CD1c-positive myeloid dendritic cell (primary cell): ENCODE results near the gene WNT4.
A peak's percentile ranks its signal among the peaks of the same experiment; 100 is the strongest.

Source experiments
- DNase-seq: peaks from one replicate; pipeline ENCODE4 v3.0.0-alpha.2; 2016; ENCODE audit errors: extremely low spot score

Gene WNT4

DNA sequence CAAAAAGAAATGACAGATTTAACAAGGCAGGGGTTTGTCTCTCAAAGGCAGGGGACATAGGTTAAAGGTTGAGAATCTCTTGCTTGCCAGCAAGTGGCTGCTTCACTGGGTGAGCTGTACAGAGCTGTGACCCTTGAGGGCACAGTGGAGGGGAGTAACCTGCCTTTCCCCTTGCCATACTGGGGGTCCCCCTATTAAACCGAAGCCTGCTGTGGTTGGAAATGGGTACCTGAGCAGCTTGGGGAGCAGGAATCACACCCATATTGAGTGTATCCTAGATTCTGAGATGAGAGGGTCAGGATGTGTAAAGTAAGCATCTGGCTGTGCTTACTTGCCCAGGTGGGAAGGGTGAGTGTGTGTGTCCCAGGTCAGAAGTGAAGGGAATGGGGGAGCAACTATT lies 31.8 kb downstream of the WNT4 start:
- no peak for DNase-seq

- no peak for DNase-seq
Measured at GRCh38 chr1:22110016-22110415, 32.9 kb downstream of the WNT4 start.

DNA sequence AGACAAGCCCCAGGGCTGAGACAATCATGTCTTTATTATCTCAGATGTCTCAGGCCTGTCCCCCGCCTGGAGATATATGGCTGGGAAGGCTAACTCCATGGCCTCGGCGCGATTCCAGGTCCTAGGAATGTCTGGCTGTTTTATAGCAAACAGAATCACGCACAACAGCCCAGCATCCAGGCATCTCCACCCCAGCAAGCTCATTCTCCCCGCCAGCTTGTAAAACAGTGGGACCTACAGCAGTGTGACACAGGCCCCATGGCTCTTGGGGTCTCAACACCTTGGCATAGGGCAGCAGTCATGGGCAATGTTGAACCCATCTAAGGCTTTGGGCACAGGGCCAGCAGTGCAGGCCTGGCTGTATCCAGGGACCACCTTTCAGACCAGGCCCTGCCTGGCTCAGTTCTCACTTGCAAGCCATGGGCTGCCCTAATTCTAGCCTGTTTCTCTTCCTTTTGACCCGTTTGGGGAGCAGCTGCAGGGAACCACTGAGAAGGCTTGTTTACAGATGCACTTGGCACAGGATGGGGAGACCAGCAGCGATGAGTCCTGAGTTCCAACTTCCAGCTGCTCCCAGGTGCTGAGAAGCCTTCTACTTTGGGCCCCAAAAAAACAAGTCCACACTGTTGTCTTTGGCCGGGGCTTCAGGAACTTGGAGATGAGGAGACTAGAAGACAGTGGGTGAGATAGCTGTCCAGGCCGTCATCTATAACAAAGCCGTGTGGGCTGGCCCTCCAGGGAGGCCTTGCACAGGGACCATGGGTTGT lies 34.4 kb downstream of the WNT4 start:
- no peak for DNase-seq

GRCh38 chr1:22107126-22107525 lies 35.8 kb downstream of the WNT4 start:
- no peak for DNase-seq

DNA sequence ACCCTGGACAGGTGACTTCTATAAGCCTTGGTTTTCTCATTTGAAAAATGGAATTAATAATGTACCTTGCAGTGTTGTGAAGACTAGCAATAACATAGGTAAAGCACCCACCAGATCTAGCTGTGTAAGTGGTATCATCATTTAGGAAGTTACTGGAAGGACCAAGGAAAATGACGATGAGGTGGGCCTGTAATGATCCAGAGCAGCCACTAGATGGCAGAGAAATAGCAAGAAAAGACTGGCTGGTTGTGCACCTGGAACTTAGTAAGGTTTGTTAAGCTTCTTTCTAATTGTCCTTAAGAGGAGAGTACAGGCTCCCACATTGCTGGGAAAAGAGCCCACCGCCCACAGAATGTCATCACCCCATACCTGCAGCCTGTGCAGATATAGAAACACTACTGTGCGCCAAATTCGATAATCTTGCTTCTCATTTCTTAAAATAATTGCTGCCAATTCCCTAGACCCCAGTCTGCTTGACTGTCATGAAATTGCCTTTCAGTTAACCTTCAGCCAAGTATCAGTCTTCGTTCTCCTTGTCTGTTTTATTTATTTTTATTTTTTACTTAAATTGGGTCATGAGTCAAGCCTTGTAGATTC lies 37.2 kb downstream of the WNT4 start:
- peak; percentile 45 for DNase-seq

DNA sequence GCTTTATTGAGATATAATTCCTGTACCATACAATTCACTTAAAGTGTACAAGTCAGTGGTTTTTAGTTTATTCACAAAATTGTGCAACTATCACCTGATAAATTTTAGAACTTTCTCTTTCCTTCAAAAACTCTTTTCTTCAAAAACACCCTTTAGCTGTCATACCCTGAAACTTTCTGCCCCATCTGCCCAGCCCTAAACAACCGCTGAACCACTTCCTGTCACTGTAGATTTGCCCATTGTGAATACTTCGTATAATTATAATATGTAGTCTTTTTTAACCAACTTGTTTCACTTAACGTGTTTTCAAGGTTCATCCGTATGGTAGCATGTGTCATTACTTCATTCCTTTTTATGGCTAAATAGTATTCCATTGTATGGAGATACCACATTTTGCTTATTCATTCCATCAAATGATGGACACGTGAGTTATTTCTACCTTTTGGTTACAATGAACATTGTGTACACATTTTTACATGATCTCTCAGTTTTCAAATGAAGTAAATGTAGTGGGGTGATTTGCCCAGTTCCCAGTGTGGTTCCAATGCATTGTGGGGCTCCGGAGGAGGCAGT lies 37.9 kb downstream of the WNT4 start:
- DNase-seq, result no peak

- DNase-seq, result no peak
Measured at GRCh38 chr1:22104094-22104493, 38.8 kb downstream of the WNT4 start.

DNA sequence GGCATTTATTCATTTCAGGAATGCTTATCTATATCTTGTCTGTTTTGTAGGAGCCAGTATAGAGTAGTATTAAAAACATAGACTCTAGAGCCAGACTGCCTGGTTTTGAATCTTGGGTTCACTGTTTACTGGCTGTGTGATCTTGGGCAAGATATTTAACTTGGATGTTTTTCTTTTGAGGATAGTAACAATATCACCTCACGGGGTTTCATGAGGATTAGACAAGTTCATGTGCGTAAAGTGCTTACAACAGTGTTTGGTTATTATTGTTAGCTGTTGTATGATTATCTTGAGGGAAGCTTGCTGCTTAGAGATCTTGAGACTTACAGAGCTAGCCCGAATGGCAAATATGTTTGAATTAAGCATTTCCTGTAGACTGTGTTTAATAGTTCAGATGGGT lies 40.2 kb downstream of the WNT4 start:
- no peak for DNase-seq

DNA sequence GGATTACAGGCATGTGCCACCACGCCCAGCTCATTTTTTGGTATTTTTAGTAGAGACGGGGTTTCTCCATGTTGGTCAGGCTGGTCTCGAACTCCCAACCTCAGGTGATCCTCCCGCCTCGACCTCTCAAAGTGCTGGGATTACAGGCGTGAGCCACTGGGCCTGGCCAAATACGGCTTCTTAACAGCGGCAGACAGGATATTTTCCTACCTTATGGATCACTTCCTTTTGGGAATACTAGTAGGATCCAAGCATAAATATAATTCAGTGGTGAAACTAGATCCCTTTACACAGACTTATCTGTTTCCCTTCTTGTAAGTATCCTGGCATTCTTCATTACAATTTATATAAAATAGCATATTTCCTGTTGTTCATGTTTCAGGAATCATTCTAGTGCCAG lies 40.9 kb downstream of the WNT4 start:
- DNase-seq, result no peak

GRCh38 chr1:22101199-22101598 lies 41.7 kb downstream of the WNT4 start:
- no peak for DNase-seq

DNA sequence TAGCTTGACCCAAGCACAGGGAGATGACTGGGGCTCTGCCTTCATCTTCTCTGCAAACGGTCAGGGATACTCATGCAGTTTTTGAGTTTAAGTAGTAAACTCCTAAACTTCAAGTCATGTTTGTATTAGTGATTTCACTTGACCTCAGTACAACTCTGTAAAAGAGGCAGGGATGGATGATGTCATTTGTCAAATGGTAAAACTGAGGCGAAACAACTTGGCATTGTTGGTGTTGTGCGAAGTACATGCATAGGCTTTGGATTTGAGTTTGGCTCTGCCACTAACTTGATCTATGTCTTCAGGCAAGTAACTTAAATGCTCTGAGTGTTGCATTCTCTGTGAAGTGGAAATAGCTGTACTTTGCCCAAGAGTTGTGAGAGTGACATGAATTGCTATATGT lies 42.7 kb downstream of the WNT4 start:
- no peak for DNase-seq

DNA sequence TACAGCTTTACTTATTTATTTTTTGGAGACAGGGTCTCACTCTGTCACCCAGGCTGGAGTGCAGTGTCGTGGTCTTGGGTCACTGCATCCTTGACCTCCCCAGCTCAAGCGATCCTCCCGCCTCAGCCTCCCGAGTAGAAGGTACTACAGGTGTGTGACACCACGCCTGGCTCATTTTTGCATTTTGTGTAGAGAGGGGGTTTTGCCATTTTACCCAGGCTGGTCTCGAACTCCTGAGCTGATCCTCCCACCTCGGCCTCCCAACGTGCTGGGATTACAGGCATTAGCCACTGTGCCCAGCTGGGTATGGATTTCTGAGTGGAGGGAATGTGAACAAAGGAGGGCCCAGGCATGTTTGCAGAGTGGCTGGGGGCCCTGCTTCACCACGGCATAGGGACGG lies 44.1 kb downstream of the WNT4 start:
- no peak for DNase-seq

DNA sequence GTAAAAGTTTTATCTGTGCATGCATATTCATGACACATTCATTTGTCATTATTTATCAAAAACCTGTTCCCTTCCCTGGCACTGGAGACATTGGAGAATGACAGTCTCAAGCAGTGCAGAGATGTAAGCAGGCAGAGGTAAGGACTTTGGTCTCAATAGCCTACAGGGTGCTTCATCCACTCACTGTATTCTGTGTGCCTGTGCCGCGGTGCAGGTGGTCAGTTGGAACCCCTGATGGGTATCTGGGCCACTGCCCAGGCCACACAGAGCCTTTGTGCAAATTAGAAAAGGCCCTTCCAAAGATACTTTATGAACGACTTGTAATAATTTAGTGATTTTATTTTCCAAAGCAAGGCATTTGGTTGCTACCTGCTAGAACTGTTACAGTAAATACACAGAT lies 46.4 kb downstream of the WNT4 start:
- no peak for DNase-seq

DNA sequence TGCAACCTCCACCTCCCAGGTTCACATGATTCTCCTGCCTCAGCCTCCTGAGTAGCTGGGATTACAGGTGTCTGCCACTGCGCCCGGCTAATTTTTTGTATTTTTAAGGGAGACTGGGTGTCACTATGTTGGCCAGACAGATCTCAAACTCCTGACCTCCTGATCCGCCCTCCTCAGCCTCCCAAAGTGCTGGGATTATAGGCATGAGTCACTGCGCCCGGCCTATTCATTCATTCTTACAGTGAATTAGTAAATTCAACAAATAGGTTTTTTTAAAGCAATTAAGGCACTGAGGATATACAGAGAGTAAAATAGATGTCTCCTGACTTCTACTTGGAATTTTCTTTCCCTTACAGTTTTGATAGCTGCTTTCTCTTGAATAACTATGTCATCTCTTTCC lies 46.9 kb downstream of the WNT4 start:
- no peak for DNase-seq

DNA sequence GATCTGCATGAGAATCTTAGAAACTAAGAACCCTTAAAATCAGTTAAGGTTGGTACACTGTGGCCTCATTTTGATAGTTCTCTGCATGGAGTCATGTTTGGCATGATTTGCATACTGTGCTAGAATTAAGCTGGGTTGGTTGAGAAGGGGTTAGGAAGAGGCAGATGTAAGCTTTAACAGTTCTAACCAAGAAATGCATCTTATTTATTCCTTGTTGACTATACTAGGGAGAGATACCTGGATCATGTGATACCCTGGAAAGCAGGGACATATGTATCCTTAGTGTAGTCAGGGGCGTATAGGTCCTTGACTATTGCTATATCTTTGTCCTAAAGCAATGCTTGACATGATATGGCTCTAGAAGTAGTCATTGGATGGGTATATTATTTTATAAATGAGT lies 49.4 kb downstream of the WNT4 start:
- DNase-seq, result no peak

DNA sequence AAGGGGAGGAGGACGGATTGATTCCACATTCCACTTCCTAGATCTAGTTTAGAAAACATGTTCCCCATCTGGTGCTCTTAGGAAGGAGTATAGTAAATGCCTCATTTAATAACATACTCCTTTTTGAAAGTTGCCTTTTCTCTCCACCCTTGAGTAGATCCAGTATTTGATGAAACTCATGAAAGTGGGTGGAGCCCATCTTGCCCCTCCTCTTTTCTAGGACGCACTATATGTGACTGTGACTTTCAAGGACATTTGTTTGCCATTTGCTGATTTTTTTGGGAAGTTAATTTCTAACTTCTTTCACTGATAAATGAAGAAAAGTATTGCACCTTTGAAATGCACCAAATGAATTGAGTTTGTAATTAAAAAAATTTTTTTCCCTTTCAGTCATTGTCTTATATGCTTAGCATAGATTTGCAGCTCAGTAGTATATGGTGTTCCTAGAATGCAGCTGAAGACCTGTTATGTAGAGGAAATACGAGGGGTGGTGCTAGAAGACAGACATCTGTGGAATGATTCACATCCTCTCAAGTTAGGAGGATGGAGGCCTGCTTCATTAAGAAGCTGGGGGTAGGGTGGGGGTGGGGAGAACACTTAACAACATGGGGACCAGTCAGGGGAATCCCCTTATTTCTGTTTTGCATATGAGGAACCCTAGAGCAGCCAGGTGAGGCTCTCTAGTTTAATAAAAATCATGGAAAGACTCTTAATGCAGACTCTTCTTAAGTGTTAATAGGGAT lies 50.7 kb downstream of the WNT4 start:
- peak; percentile 13 for DNase-seq

- no peak for DNase-seq
Measured at GRCh38 chr1:22090867-22091266, 52.0 kb downstream of the WNT4 start.

DNA sequence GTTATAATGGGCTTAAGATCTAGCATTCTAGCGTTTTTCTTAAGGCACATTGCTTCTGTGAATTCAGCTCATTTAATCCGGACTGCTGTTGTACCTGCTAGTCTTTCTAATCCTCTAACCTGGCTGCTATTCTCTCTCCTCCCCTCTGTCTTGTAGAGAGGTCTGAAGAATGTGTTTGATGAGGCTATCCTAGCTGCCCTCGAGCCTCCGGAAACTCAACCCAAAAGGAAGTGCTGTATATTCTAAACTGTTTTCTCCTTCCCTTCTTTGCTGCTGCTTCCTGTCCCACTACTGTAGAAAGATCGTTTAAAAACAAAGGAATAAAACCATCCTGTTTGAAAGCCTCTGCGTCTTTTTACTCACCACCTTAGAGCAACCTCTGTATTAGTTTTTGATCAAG lies 53.1 kb downstream of the WNT4 start:
- DNase-seq, result no peak

- no peak for DNase-seq
Measured at GRCh38 chr1:22089134-22089571, 53.7 kb downstream of the WNT4 start.

- peak; percentile 41 for DNase-seq
Measured at GRCh38 chr1:22088331-22088730, 54.6 kb downstream of the WNT4 start.

DNA sequence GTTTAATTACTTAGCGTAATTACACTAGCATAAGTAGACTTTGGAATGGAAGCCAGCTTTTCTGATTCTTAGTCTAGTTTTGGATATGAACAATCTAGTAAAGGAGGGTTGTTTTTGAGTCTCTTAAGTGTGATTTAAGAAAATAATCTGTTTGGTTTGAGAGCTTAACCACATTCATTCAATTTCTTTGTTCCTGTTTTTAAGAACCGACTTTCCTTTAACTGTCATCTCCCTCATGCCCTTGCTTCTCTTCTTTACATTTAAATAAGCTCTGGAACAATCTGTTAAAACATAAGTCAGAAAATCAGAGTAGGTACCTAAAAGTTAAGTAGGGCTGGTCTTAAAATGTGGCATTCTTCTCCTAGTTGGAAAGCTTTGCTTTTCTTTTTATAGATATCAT lies 62.7 kb downstream of the WNT4 start:
- no peak for DNase-seq

GRCh38 chr1:22078133-22078532 lies 64.8 kb downstream of the WNT4 start:
- no peak for DNase-seq

- peak; percentile 44 for DNase-seq
Measured at GRCh38 chr1:22077728-22078127, 65.2 kb downstream of the WNT4 start.
